Body of pancreas (tissue), 4 donors: Measurements from ENCODE around the gene CD4. TPM values are rescaled to one million over a fixed set of nuclear protein-coding genes. Genes with fewer than 3 reads are reported as not detected.
A peak's percentile ranks its signal among the peaks of the same experiment; 100 is the strongest.

Experiments used
- ATAC-seq: fragments of 150-250 bp; one replicate; pipeline ENCODE4 v1.9.1; 2016
- DNase-seq, 4 donors: peaks; one replicate each; pipeline ENCODE4 v3.0.0-alpha.2; 2019
- H3K27ac ChIP-seq, 4 donors: fragments of 200-600 bp; sonication (generic); 1 replicate in 3 of 4; 2 replicates in 1 of 4; pipeline versions ENCODE4 v1.5.1 to v1.6.1; 2016 to 2019; ENCODE audit warnings: mild to moderate bottlenecking in 1 of 4, mixed read lengths in 1 of 4, moderate library complexity in 1 of 4
- H3K27me3 ChIP-seq, 2 donors: fragments of 200-600 bp; sonication (generic); one replicate each; pipeline ENCODE4 v1.6.0; 2016; ENCODE audit warnings: mild to moderate bottlenecking in 1 of 2
- H3K36me3 ChIP-seq, 2 donors: fragments of 200-600 bp; sonication (generic); replicated peaks in 1 of 2; 2 replicates each; pipeline ENCODE4 v1.5.1; 2016; ENCODE audit warnings: low read depth in 2 of 2; ENCODE audit not compliant: insufficient read depth in 1 of 2
- H3K4me1 ChIP-seq: fragments of 200-600 bp; sonication (generic); one replicate; pipeline ENCODE4 v1.6.0; 2016
- H3K4me3 ChIP-seq, 2 donors: fragments of 200-600 bp; sonication (generic); 1 replicate in 1 of 2; 2 replicates in 1 of 2; pipeline ENCODE4 v1.5.1; 2016 to 2019
- H3K9me3 ChIP-seq, 3 donors: fragments of 200-600 bp; sonication (generic); 1 replicate in 2 of 3; 2 replicates in 1 of 3; pipeline ENCODE4 v1.5.1; 2016
- POLR2A ChIP-seq, 3 donors: fragments of 450-650 bp; IDR thresholded peaks; one replicate each; pipeline ENCODE4 v1.6.1; 2016; ENCODE audit warnings: antibody characterized with exemption in 3 of 3, mild to moderate bottlenecking in 2 of 3
- WGBS, 2 donors: methylation state at CpG; one replicate each; pipeline ENCODE4 v1.1.5; 2017; 5-methylcytosine and 5-hydroxymethylcytosine counted together
- intact Hi-C: fragments of 100-400 bp; cut with DNase I; formaldehyde crosslinking; loops from one replicate; pipeline ENCODE4 v1.15.1; 2023
- total RNA-seq, 2 donors: library from RNA; depleted of rRNA; stranded (reverse); fragments of >200 nt; gene quantifications; one replicate each; pipeline ENCODE4 v1.1.0, GENCODE V29; 2016
- TF ChIP-seq, protein P1 (sequence below), 7 experiments: fragments of 450-650 bp in 4 of 7; fragments of 200-600 bp in 3 of 7; sonication (generic) in 3 of 7; IDR thresholded peaks; one replicate each; pipeline ENCODE4 v1.5.1; 2016 to 2019; ENCODE audit warnings: antibody characterized with exemption in 7 of 7

CD4 gene
- total RNA-seq, 2 donors from 2014 or later: 3.0 to 5.2 TPM

DNA sequence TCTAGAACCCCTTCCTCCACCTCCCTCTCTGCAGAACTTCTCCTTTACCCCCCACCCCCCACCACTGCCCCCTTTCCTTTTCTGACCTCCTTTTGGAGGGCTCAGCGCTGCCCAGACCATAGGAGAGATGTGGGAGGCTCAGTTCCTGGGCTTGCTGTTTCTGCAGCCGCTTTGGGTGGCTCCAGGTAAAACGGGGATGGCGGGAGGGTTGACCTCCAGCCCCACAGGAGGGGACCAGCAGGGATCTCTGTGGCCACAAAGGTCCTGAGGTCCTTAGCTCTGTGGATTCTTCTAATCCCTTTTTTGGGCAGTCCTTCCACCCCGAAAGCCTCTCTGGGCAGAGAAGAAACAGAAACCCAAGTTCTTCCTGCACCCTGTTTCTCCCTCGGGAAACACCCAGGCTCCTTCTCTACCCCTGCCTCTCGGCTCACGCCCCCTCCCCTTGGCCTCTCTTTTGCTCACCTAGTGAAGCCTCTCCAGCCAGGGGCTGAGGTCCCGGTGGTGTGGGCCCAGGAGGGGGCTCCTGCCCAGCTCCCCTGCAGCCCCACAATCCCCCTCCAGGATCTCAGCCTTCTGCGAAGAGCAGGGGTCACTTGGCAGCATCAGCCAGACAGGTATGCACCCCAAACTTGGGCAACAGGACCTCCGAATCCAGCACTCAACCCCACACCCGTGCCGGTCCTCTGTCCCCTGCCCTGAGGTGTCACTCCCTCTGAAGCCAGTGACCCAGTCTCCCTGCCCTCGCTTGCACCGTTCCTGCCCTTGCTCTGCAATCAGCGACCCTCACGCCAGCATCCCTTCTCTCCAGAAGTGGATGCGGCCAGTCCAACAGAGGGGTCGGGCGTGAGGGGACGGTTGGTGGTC, 16.4 kb upstream of the CD4 start:
- DNase-seq (no peak), ATAC-seq (no peak)
- intact Hi-C loops: no loop called here
- Histone ChIP-seq H3K27ac (no peak overlapping the region), H3K9me3 (no peaks in the 10 kb centered on the region), H3K4me1 (peaks cover 8% of the 10 kb centered on the region), H3K36me3 (no peaks in the 10 kb centered on the region), H3K4me3 (no peak overlapping the region), H3K27me3 (no peaks in the 10 kb centered on the region)
- no peak for TF ChIP-seq POLR2A (IDR thresholded peaks at IDR 0.05)
- TF ChIP-seq, protein P1, sequence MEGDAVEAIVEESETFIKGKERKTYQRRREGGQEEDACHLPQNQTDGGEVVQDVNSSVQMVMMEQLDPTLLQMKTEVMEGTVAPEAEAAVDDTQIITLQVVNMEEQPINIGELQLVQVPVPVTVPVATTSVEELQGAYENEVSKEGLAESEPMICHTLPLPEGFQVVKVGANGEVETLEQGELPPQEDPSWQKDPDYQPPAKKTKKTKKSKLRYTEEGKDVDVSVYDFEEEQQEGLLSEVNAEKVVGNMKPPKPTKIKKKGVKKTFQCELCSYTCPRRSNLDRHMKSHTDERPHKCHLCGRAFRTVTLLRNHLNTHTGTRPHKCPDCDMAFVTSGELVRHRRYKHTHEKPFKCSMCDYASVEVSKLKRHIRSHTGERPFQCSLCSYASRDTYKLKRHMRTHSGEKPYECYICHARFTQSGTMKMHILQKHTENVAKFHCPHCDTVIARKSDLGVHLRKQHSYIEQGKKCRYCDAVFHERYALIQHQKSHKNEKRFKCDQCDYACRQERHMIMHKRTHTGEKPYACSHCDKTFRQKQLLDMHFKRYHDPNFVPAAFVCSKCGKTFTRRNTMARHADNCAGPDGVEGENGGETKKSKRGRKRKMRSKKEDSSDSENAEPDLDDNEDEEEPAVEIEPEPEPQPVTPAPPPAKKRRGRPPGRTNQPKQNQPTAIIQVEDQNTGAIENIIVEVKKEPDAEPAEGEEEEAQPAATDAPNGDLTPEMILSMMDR (IDR thresholded peaks at IDR 0.05): no peak
- 66% methylated on average over 19 to 21 of the region's 21 CpGs for whole genome bisulfite sequencing, 2 donors

DNA sequence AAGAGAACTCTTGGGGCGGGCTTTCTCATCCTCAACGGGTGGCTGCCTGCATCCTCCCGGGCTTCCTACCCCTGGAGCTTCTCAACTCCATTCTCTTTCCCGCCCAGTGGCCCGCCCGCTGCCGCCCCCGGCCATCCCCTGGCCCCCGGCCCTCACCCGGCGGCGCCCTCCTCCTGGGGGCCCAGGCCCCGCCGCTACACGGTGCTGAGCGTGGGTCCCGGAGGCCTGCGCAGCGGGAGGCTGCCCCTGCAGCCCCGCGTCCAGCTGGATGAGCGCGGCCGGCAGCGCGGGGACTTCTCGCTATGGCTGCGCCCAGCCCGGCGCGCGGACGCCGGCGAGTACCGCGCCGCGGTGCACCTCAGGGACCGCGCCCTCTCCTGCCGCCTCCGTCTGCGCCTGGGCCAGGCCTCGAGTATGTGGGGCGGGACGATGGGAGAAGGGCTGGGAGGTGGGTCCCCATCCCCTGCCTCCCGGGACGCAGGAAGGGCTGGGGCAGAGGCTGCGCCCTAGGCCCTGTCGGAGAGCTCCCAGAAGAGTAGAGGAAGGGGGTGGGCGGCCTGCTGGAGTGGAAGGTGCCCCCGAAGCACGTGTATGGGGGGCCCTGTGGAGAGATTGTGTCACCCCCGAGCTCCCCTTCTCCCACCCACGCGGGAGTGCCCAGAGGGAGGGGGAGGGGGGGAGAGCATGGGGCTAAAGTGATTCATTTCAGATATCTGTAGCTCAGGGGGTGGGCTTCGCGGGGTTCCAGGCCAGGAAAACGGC, 15.6 kb upstream of the CD4 start:
- peaks cover 8% of the 10 kb centered on the region for H3K4me1 ChIP-seq
- DNase-seq (no peak), ATAC-seq (no peak)
- intact Hi-C loops: no loop called here
- H3K27me3 ChIP-seq: no peaks in the 10 kb centered on the region
- no peaks in the 10 kb centered on the region for H3K36me3 ChIP-seq
- no peak overlapping the region for H3K4me3 ChIP-seq
- WGBS, 2 donors: 23 to 34% methylated on average over 18 to 55 of the region's 60 CpGs
- H3K9me3 ChIP-seq: no peaks in the 10 kb centered on the region
- no peak overlapping the region for H3K27ac ChIP-seq
- TF ChIP-seq, protein P1 (IDR thresholded peaks at IDR 0.05): no peak
- no peak for TF ChIP-seq POLR2A (IDR thresholded peaks at IDR 0.05)

DNA sequence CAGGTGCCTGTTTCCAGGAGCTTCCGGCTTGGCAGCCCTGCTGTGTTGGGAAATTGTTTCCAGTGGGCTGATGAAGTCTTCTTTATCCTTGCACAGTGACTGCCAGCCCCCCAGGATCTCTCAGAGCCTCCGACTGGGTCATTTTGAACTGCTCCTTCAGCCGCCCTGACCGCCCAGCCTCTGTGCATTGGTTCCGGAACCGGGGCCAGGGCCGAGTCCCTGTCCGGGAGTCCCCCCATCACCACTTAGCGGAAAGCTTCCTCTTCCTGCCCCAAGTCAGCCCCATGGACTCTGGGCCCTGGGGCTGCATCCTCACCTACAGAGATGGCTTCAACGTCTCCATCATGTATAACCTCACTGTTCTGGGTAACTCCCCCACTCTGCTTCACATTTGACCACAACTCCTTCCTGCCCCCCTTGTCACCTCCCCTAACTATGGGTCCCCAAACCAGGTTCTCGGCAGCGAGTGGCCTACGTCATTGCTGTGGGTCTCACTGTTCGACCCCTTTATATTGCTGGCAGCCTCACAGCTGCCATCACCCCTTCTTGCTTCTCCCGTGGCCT, 14.7 kb upstream of the CD4 start:
- no peak overlapping the region for H3K4me3 ChIP-seq
- ATAC-seq: no peak
- H3K4me1 ChIP-seq: peaks cover 8% of the 10 kb centered on the region
- no peaks in the 10 kb centered on the region for H3K36me3 ChIP-seq
- DNase-seq: no peak
- WGBS, 2 donors: 82 to 96% methylated on average over 15 of the region's 15 CpGs
- intact Hi-C loops: no loop called here
- H3K27me3 ChIP-seq: no peaks in the 10 kb centered on the region
- no peak overlapping the region for H3K27ac ChIP-seq
- peak in 1 of 3 donors; percentile 11 for TF ChIP-seq POLR2A (IDR thresholded peaks at IDR 0.05)
- TF ChIP-seq, protein P1 (IDR thresholded peaks at IDR 0.05): no peak
- no peaks in the 10 kb centered on the region for H3K9me3 ChIP-seq

DNA sequence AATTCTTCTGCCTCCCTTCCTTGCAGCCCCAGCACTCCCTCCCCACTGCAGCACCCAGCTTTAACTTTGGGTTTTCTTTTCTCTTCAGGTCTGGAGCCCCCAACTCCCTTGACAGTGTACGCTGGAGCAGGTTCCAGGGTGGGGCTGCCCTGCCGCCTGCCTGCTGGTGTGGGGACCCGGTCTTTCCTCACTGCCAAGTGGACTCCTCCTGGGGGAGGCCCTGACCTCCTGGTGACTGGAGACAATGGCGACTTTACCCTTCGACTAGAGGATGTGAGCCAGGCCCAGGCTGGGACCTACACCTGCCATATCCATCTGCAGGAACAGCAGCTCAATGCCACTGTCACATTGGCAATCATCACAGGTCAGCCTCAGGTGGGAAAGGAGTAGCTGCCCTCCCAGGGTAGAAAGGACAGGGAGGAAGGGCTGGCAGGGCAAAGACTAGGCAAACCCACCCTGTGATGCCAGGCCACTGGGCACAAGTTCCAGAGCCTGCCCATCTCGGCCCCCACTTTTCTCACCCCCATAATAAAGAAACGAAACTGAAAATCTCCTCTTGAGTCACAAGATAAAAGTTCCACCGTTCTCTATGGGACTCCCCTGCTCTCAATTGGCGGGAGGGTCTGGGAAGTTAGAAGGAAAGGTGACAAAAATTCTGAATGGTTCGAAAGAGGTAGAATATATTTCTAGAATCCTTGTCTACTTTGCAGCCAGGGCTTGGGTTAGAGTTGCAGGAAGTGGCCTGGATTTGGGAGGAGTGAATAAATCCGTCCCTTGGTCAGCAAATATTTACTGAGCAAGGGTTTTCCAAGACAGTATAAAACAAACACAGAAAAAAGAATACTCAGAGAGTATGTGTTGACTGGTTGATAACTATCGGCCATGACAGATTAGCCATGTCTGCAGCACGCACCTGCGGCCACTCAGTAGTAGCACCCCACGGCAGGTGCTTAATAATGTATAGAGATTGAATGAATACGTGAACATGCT, 13.8 kb upstream of the CD4 start:
- H3K36me3 ChIP-seq: no peaks in the 10 kb centered on the region

More for the DNA sequence above, 13.8 kb upstream of the CD4 start:
- intact Hi-C loops: no loop called here
- WGBS, 2 donors: 58 to 61% methylated on average over 16 of the region's 16 CpGs
- Histone ChIP-seq H3K4me1 (peaks cover 8% of the 10 kb centered on the region), H3K27ac (no peak overlapping the region), H3K9me3 (no peaks in the 10 kb centered on the region), H3K27me3 (no peaks in the 10 kb centered on the region), H3K4me3 (no peak overlapping the region)
- TF ChIP-seq, protein P1 (IDR thresholded peaks at IDR 0.05): no peak
- no peak for TF ChIP-seq POLR2A (IDR thresholded peaks at IDR 0.05)
- DNase-seq (no peak), ATAC-seq (no peak)
